ENCODE results near the gene PCP2. TPM values are rescaled to one million over a fixed set of nuclear protein-coding genes. Genes with fewer than 3 reads are reported as not detected.

The PCP2 gene
- total RNA-seq, 3 donors from 2014 or later (not counting 1 experiment from before 2014, with no cell fraction given), result 5.4 to 8.4 (median 7.7) TPM

DNA sequence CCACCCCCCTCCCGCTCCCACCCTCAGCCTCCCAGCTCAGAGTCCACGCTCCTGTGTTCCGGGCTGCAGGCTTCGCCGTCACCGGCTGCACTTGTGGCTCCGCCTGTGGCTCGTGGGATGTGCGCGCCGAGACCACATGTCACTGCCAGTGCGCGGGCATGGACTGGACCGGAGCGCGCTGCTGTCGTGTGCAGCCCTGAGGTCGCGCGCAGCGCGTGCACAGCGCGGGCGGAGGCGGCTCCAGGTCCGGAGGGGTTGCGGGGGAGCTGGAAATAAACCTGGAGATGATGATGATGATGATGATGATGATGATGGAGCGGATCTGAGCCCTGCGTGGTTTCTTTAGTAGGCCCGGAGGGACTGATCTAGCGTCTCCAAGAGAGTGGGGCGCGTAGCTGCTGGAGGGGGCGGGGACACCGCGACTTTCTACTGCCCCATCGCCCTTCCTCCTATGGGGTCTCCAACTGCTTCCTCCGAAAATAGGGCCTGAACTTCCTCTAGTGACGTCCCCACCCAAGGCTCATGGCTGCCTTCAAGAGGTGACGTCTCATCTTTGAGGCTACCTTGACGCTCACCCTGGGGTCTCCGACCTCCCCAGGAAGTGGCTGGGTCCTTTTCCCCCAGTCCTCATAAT, 36.7 kb upstream of the PCP2 start:
- Histone ChIP-seq H3K27ac (ENCODE audit: low read length) (no peak overlapping the region), H3K4me3 (ENCODE audit: low read length) (no peak overlapping the region), H3K27me3 (ENCODE audit: control insufficient read depth, insufficient read depth, low read length) (peaks cover 3% of the 10 kb centered on the region), H3K4me1 (ENCODE audit: control insufficient read depth, insufficient read depth, low read length) (peaks cover 24% of the 10 kb centered on the region), H3K9me3 (ENCODE audit: control insufficient read depth, insufficient read depth, low read length) (peaks cover 2% of the 10 kb centered on the region), H3K36me3 (ENCODE audit: control insufficient read depth, insufficient read depth, low read length) (no peaks in the 10 kb centered on the region)
- Mint-ChIP-seq H3K4me1 (peaks cover 8 to 14% of the 10 kb centered on the region in 2 donors), H3K4me3 (peak overlapping the region; percentile 52), H3K36me3 (no peaks in the 10 kb centered on the region), H3K9me3 (no peaks in the 10 kb centered on the region), H3K27ac (no peak overlapping the region), H3K27me3 (ENCODE audit: low read depth in 2 of 2) (peaks cover 14 to 20% of the 10 kb centered on the region in 2 donors)
- TF ChIP-seq, protein P1, sequence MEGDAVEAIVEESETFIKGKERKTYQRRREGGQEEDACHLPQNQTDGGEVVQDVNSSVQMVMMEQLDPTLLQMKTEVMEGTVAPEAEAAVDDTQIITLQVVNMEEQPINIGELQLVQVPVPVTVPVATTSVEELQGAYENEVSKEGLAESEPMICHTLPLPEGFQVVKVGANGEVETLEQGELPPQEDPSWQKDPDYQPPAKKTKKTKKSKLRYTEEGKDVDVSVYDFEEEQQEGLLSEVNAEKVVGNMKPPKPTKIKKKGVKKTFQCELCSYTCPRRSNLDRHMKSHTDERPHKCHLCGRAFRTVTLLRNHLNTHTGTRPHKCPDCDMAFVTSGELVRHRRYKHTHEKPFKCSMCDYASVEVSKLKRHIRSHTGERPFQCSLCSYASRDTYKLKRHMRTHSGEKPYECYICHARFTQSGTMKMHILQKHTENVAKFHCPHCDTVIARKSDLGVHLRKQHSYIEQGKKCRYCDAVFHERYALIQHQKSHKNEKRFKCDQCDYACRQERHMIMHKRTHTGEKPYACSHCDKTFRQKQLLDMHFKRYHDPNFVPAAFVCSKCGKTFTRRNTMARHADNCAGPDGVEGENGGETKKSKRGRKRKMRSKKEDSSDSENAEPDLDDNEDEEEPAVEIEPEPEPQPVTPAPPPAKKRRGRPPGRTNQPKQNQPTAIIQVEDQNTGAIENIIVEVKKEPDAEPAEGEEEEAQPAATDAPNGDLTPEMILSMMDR (IDR thresholded peaks at IDR 0.05), result no peak
- WGBS (ENCODE audit: insufficient coverage), result 5% methylated on average over 42 of the region's 43 CpGs
- ATAC-seq, result peak in 2 of 3 donors; percentile 42 to 61
- intact Hi-C loops (cut with micrococcal nuclease), result loop anchor here (10.0 kb wide), 1 partner anchor 315 kb away; no protein-coding TSS in a partner anchor
- DNase-seq, result peak in 1 of 2 donors; percentile 42

DNA sequence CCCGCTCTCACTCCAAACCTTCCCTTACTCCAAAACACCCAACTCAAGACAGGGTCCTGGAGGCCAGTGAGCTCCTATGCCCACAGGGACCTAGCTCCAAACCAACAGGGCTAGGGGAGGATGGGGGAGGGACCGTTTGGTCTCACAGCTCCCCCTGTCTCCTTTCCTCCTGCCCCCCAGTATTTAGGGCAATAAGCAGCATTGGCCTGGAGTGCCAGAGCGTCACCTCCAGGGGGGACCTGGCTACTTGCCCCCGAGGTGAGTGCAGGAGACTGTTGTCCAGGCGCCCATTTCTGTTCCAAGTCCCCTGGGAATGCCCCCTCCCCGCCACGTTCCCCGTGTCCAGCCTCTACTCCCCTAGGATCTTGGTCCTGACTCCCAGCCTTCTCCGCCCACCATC, 36.1 kb upstream of the PCP2 start:
- Mint-ChIP-seq H3K4me3 (no peak overlapping the region), H3K27me3 (ENCODE audit: low read depth in 2 of 2) (peaks cover 14 to 20% of the 10 kb centered on the region in 2 donors), H3K4me1 (peaks cover 8 to 12% of the 10 kb centered on the region in 2 donors), H3K27ac (no peak overlapping the region), H3K9me3 (no peaks in the 10 kb centered on the region), H3K36me3 (no peaks in the 10 kb centered on the region)
- peaks cover 24% of the 10 kb centered on the region for H3K4me1 ChIP-seq (ENCODE audit: control insufficient read depth, insufficient read depth, low read length)
- intact Hi-C loops (cut with micrococcal nuclease), result loop anchor here (10.0 kb wide), 1 partner anchor 315 kb away; no protein-coding TSS in a partner anchor
- 55% methylated on average over 9 of the region's 9 CpGs for WGBS (ENCODE audit: insufficient coverage)
- TF ChIP-seq, protein P1 (IDR thresholded peaks at IDR 0.05), result no peak
- peaks cover 2% of the 10 kb centered on the region for H3K9me3 ChIP-seq (ENCODE audit: control insufficient read depth, insufficient read depth, low read length)
- H3K4me3 ChIP-seq (ENCODE audit: low read length), result no peak overlapping the region
- no peaks in the 10 kb centered on the region for H3K36me3 ChIP-seq (ENCODE audit: control insufficient read depth, insufficient read depth, low read length)
- no peak overlapping the region for H3K27ac ChIP-seq (ENCODE audit: low read length)
- ATAC-seq, result no peak
- peaks cover 3% of the 10 kb centered on the region for H3K27me3 ChIP-seq (ENCODE audit: control insufficient read depth, insufficient read depth, low read length)
- no peak for DNase-seq

DNA sequence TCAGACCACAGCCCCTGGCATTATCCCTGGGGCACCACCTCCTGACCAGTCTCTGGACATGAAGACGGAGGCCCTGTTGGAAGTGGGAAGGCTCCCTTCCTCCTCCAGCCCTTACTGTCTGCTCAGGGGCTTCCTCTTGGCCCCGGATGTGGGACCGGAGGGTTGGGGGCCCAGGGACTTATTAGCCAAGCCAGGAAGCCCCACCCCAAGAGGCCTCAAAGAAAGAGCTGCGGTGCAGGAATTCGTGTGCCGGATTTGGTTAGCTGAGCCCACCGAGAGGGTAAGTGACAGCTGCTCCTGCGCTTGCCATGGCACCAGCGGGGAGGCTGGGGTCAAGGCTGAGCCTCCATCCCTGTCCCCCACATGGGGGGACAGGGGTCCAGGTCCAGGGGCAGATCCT, 35.3 kb upstream of the PCP2 start, which contains the start of gene RETN:
RETN (plus strand) TSS at position 208 of the 400 bp plus-strand sequence. CDS start 278 bp downstream, outside the sequence.
- WGBS (ENCODE audit: insufficient coverage), result 61% methylated on average over 8 of the region's 9 CpGs
- Mint-ChIP-seq H3K4me1 (peaks cover 6 to 8% of the 10 kb centered on the region in 2 donors), H3K27ac (no peak within 1 kb of the TSS), H3K9me3 (no peaks in the 10 kb centered on the region), H3K4me3 (no peak within 1 kb of the TSS), H3K27me3 (ENCODE audit: low read depth in 2 of 2) (peaks cover 12 to 20% of the 10 kb centered on the region in 2 donors), H3K36me3 (no peaks in the 10 kb centered on the region)
- H3K27me3 ChIP-seq (ENCODE audit: control insufficient read depth, insufficient read depth, low read length), result peaks cover 3% of the 10 kb centered on the region
- ATAC-seq, result no peak
- H3K9me3 ChIP-seq (ENCODE audit: control insufficient read depth, insufficient read depth, low read length), result no peaks in the 10 kb centered on the region
- H3K27ac ChIP-seq (ENCODE audit: low read length), result no peak within 1 kb of the TSS
- no peak within 1 kb of the TSS for H3K4me3 ChIP-seq (ENCODE audit: low read length)
- H3K36me3 ChIP-seq (ENCODE audit: control insufficient read depth, insufficient read depth, low read length), result no peaks in the 10 kb centered on the region
- no peak for DNase-seq
- H3K4me1 ChIP-seq (ENCODE audit: control insufficient read depth, insufficient read depth, low read length), result peaks cover 19% of the 10 kb centered on the region
- TF ChIP-seq, protein P1 (IDR thresholded peaks at IDR 0.05), result no peak
- intact Hi-C loops (cut with micrococcal nuclease), result no loop called here
